HCT116 (cell line): ENCODE results near the gene OR6K2. TPM values are rescaled to one million over a fixed set of nuclear protein-coding genes. Genes with fewer than 3 reads are reported as not detected.

Source experiments
- ATAC-seq: fragments of 200-7000 bp; cut with Tn5 transposase; 2 replicates; pipeline ENCODE4 v1.9.1; 2020; ENCODE audit warnings: mild to moderate bottlenecking, moderate library complexity
- BruUV-seq: library from RNA; stranded (reverse); fragments of 400-500 nt; replicated peaks from 2 replicates; lab custom pipeline; 2021; lab: Mats Ljungman, UMichigan
- CTCF ChIA-PET: fragments of 300-600 bp; sonication (Branson Sonifier 250); formaldehyde crosslinking; loops from one replicate; lab custom pipeline; 2021; ENCODE audit warnings: antibody characterized with exemption; lab: Charles Lee
- POLR2A ChIA-PET: fragments of 300-600, 350-600 bp; sonication (Branson Sonifier 250); formaldehyde crosslinking; loops from one replicate; lab custom pipeline; 2021; ENCODE audit warnings: antibody characterized with exemption; lab: Charles Lee
- RAD21 ChIA-PET, 2 experiments: fragments of 300-600 bp; sonication (Branson Sonifier 250); formaldehyde crosslinking; loops; one replicate each; lab custom pipeline; 2023; ENCODE audit warnings: low total read pairs in 2 of 2; ENCODE audit not compliant: uncharacterized antibody in 2 of 2, unreplicated experiment in 2 of 2, low non-redundant PET in 1 of 2; lab: Charles Lee
- DNase-seq: peaks from one replicate; pipeline ENCODE4 v3.0.0-alpha.2; 2010; ENCODE audit warnings: low read depth, low spot score
- H2AFZ ChIP-seq: fragments of 200-600 bp; shearing (Covaris generic), sonication (generic); 2 replicates; pipeline ENCODE4 v1.6.1; 2017; ENCODE audit warnings: low read depth, mixed run types, mixed read lengths, antibody characterized with exemption, low read length; ENCODE audit not compliant: poor library complexity, severe bottlenecking
- H3K27ac ChIP-seq: 2 replicates; pipeline ENCODE4 v1.5.1; 2012; ENCODE audit warnings: low read depth, low read length
- H3K27me3 ChIP-seq: fragments of 200-600 bp; sonication (generic); 2 replicates; pipeline ENCODE4 v1.6.1; 2016; ENCODE audit warnings: mixed run types, low read length, mixed read lengths; ENCODE audit not compliant: insufficient read depth
- H3K36me3 ChIP-seq, 2 experiments: fragments of 200-500 bp in 1 of 2; fragments of 200-600 bp in 1 of 2; sonication (Bioruptor generic) in 1 of 2; sonication (generic) in 1 of 2; 2 replicates each; pipeline versions ENCODE4 v1.5.1 to v1.6.1; 2014 to 2016; ENCODE audit warnings: low read length in 2 of 2, inconsistent platforms in 1 of 2, mixed read lengths in 1 of 2, mixed run types in 1 of 2; ENCODE audit not compliant: insufficient read depth in 2 of 2, control insufficient read depth in 1 of 2
- H3K4me1 ChIP-seq, 2 experiments: fragments of 200-600 bp in 1 of 2; sonication (generic) in 1 of 2; 2 replicates each; pipeline versions ENCODE4 v1.5.1 to v1.6.1; 2012 to 2017; ENCODE audit warnings: low read length in 2 of 2, inconsistent platforms in 1 of 2, mild to moderate bottlenecking in 1 of 2, mixed read lengths in 1 of 2, mixed run types in 1 of 2, moderate library complexity in 1 of 2; ENCODE audit not compliant: insufficient read depth in 2 of 2, control insufficient read depth in 1 of 2
- H3K4me2 ChIP-seq: fragments of 200-600 bp; sonication (generic); 2 replicates; pipeline ENCODE4 v1.6.1; 2017; ENCODE audit warnings: mixed run types, low read length, mixed read lengths
- H3K4me3 ChIP-seq, 2 experiments: fragments of 200-600 bp in 1 of 2; sonication (generic) in 1 of 2; replicated peaks in 1 of 2; 2 replicates each; pipeline ENCODE4 v1.5.1; 2011 to 2016; ENCODE audit warnings: low read length in 2 of 2, control low read depth in 1 of 2, low read depth in 1 of 2, mild to moderate bottlenecking in 1 of 2, mixed read lengths in 1 of 2, mixed run types in 1 of 2
- H3K79me2 ChIP-seq: fragments of 200-600 bp; sonication (generic); 2 replicates; pipeline ENCODE4 v1.6.1; 2017; ENCODE audit warnings: mild to moderate bottlenecking, mixed run types, low read length, moderate library complexity, mixed read lengths; ENCODE audit not compliant: insufficient read depth
- H3K9ac ChIP-seq: fragments of 200-600 bp; sonication (generic); 2 replicates; pipeline ENCODE4 v1.6.1; 2016; ENCODE audit warnings: low read length, mixed read lengths
- H3K9me2 ChIP-seq: fragments of 200-600 bp; sonication (generic), shearing (Covaris generic); 2 replicates; pipeline ENCODE4 v1.6.1; 2017; ENCODE audit warnings: mixed run types, mild to moderate bottlenecking, moderate library complexity; ENCODE audit not compliant: insufficient read depth
- H3K9me3 ChIP-seq, 2 experiments: fragments of 200-500 bp in 1 of 2; fragments of 200-600 bp in 1 of 2; sonication (Bioruptor generic) in 1 of 2; sonication (generic) in 1 of 2; 2 replicates each; pipeline ENCODE4 v1.6.1; 2014 to 2017; ENCODE audit warnings: low read length in 2 of 2, mixed read lengths in 2 of 2, inconsistent platforms in 1 of 2, low read depth in 1 of 2, mild to moderate bottlenecking in 1 of 2, mixed run types in 1 of 2, moderate library complexity in 1 of 2; ENCODE audit not compliant: control insufficient read depth in 1 of 2, insufficient read depth in 1 of 2
- H4K20me1 ChIP-seq: fragments of 200-600 bp; sonication (generic), shearing (Covaris generic); 2 replicates; pipeline ENCODE4 v1.6.1; 2017; ENCODE audit warnings: mixed run types, mild to moderate bottlenecking, moderate library complexity; ENCODE audit not compliant: insufficient read depth
- CBX3 ChIP-seq: IDR thresholded peaks from 2 replicates; pipeline ENCODE4 v1.6.1; 2012; ENCODE audit warnings: low read depth
- EGR1 ChIP-seq: IDR thresholded peaks from 2 replicates; pipeline ENCODE4 v1.6.1; 2012; ENCODE audit warnings: low read depth
- ELF1 ChIP-seq: IDR thresholded peaks from 2 replicates; pipeline ENCODE4 v1.6.1; 2012; ENCODE audit warnings: low read depth, borderline replicate concordance
- EZH2 ChIP-seq: fragments of 200-600 bp; sonication (generic); IDR thresholded peaks from 2 replicates; pipeline ENCODE4 v1.6.1; 2017; ENCODE audit warnings: antibody characterized with exemption, mixed run types
- JUND ChIP-seq: IDR thresholded peaks from 2 replicates; pipeline ENCODE4 v1.6.1; 2012
- POLR2A ChIP-seq: IDR thresholded peaks from 2 replicates; pipeline ENCODE4 v1.7.0; 2011; ENCODE audit warnings: borderline replicate concordance; ENCODE audit not compliant: insufficient read depth, insufficient read length; ENCODE audit errors: extremely low read depth
- POLR2AphosphoS5 ChIP-seq: IDR thresholded peaks from 2 replicates; pipeline ENCODE4 v1.6.1; 2011; ENCODE audit warnings: mild to moderate bottlenecking, low read depth, low read length, moderate library complexity
- SP1 ChIP-seq: IDR thresholded peaks from 2 replicates; pipeline ENCODE4 v1.6.1; 2012; ENCODE audit warnings: low read depth
- SRF ChIP-seq: IDR thresholded peaks from 2 replicates; pipeline ENCODE4 v1.6.1; 2012; ENCODE audit warnings: low read depth
- YY1 ChIP-seq: IDR thresholded peaks from 2 replicates; pipeline ENCODE4 v1.6.1; 2011; ENCODE audit warnings: low read length, low read depth, moderate library complexity, mild to moderate bottlenecking; ENCODE audit not compliant: insufficient replicate concordance; ENCODE audit errors: extremely low read depth
- ZBTB33 ChIP-seq: IDR thresholded peaks from 2 replicates; pipeline ENCODE4 v1.6.1; 2011; ENCODE audit warnings: mild to moderate bottlenecking, low read length, moderate library complexity; ENCODE audit not compliant: insufficient replicate concordance; ENCODE audit errors: extremely low read depth
- ZNF274 ChIP-seq: fragments of 200-500 bp; sonication (Bioruptor generic); IDR thresholded peaks from 2 replicates; pipeline ENCODE4 v1.6.1; 2014; ENCODE audit warnings: mild to moderate bottlenecking, low read depth, low read length, inconsistent platforms
- intact Hi-C: fragments of 100-400 bp; cut with micrococcal nuclease; formaldehyde crosslinking; loops from 2 replicates; pipeline ENCODE4 v1.10.0; 2022
- total RNA-seq: library from RNA; stranded (reverse); gene quantifications from one replicate; pipeline ENCODE4 v1.2.1, GENCODE V29; 2021; ENCODE audit not compliant: unreplicated experiment
- TF ChIP-seq, protein P1 (sequence below), 3 experiments: fragments of 200-600 bp in 1 of 3; sonication (generic) in 1 of 3; IDR thresholded peaks in 2 of 3; conservative IDR thresholded peaks in 1 of 3; 2 replicates each; pipeline ENCODE4 v1.5.1; 2012 to 2017; ENCODE audit warnings: low read depth in 2 of 3, low read length in 2 of 3, antibody characterized with exemption in 1 of 3, borderline replicate concordance in 1 of 3, control low read depth in 1 of 3, mild to moderate bottlenecking in 1 of 3, mixed read lengths in 1 of 3, mixed run types in 1 of 3, moderate library complexity in 1 of 3; ENCODE audit not compliant: insufficient read depth in 1 of 3
- TF ChIP-seq, protein P2 (sequence below): IDR thresholded peaks from 2 replicates; pipeline ENCODE4 v1.6.1; 2012; ENCODE audit warnings: low read depth
- TF ChIP-seq, protein P3 (sequence below): IDR thresholded peaks from 2 replicates; pipeline ENCODE4 v1.6.1; 2012

The OR6K2 gene
- total RNA-seq, 1 experiment from 2014 or later: not detected

DNA sequence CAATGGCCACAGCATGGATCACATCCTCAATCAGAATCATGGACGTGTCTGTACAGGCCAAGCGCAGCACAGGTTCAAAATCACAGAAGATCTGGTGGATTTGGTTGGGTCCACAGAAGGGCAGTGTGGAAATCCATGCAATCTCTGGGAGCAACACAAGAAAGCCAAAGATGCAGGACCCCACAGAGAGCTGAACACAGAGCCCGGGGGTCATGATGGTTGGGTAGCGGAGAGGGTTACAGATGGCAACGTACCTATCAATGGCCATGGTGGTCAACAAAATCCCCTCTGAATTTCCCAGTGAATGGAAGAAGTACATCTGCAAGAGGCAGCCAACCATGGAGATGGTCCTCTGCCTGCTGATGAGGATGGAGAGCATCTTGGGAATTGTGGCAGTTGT lies 24.0 kb upstream of the OR6K2 start (continued):
- TF ChIP-seq, protein P1, sequence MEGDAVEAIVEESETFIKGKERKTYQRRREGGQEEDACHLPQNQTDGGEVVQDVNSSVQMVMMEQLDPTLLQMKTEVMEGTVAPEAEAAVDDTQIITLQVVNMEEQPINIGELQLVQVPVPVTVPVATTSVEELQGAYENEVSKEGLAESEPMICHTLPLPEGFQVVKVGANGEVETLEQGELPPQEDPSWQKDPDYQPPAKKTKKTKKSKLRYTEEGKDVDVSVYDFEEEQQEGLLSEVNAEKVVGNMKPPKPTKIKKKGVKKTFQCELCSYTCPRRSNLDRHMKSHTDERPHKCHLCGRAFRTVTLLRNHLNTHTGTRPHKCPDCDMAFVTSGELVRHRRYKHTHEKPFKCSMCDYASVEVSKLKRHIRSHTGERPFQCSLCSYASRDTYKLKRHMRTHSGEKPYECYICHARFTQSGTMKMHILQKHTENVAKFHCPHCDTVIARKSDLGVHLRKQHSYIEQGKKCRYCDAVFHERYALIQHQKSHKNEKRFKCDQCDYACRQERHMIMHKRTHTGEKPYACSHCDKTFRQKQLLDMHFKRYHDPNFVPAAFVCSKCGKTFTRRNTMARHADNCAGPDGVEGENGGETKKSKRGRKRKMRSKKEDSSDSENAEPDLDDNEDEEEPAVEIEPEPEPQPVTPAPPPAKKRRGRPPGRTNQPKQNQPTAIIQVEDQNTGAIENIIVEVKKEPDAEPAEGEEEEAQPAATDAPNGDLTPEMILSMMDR (IDR thresholded peaks at IDR 0.05 in 2 of 3, conservative IDR thresholded peaks at IDR 0.05 in 1 of 3; ENCODE audit: borderline replicate concordance in 1 of 3, insufficient read depth in 1 of 3, low read depth in 2 of 3, low read length in 2 of 3): no peak

- POLR2A ChIA-PET: no interaction called here
- Histone ChIP-seq H3K27me3 (no peaks in the 10 kb centered on the region), H3K4me3 (no peak within 1 kb of the TSS), H3K4me1 (no peaks in the 10 kb centered on the region), H3K4me2 (no peak within 1 kb of the TSS), H3K9me2 (no peaks in the 10 kb centered on the region), H3K9me3 (peaks cover 0 to 3% of the 10 kb centered on the region in 2 experiments; a peak in 1 of 4 replicates), H3K27ac (no peak within 1 kb of the TSS), H3K79me2 (no peaks in the 10 kb centered on the region), H4K20me1 (no peaks in the 10 kb centered on the region; the same call in 1 of the 2 replicates), H3K9ac (no peak within 1 kb of the TSS), H3K36me3 (no peaks in the 10 kb centered on the region), H2AFZ (no peak within 1 kb of the TSS)
- CTCF ChIA-PET: no interaction called here
- ATAC-seq (no peak), DNase-seq (no peak)
- intact Hi-C loops: no loop called here
- RAD21 ChIA-PET: no interaction called here
- no TSS peak for BruUV-seq
- TF ChIP-seq ELF1 (no peak), YY1 (no peak), CBX3 (no peak), JUND (no peak), SRF (no peak), EZH2 (no peak), ZNF274 (no peak), SP1 (no peak), EGR1 (no peak), ZBTB33 (no peak), POLR2A (no peak), POLR2AphosphoS5 (no peak)
- TF ChIP-seq, protein P2, sequence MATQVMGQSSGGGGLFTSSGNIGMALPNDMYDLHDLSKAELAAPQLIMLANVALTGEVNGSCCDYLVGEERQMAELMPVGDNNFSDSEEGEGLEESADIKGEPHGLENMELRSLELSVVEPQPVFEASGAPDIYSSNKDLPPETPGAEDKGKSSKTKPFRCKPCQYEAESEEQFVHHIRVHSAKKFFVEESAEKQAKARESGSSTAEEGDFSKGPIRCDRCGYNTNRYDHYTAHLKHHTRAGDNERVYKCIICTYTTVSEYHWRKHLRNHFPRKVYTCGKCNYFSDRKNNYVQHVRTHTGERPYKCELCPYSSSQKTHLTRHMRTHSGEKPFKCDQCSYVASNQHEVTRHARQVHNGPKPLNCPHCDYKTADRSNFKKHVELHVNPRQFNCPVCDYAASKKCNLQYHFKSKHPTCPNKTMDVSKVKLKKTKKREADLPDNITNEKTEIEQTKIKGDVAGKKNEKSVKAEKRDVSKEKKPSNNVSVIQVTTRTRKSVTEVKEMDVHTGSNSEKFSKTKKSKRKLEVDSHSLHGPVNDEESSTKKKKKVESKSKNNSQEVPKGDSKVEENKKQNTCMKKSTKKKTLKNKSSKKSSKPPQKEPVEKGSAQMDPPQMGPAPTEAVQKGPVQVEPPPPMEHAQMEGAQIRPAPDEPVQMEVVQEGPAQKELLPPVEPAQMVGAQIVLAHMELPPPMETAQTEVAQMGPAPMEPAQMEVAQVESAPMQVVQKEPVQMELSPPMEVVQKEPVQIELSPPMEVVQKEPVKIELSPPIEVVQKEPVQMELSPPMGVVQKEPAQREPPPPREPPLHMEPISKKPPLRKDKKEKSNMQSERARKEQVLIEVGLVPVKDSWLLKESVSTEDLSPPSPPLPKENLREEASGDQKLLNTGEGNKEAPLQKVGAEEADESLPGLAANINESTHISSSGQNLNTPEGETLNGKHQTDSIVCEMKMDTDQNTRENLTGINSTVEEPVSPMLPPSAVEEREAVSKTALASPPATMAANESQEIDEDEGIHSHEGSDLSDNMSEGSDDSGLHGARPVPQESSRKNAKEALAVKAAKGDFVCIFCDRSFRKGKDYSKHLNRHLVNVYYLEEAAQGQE: no peak
- TF ChIP-seq, protein P3, sequence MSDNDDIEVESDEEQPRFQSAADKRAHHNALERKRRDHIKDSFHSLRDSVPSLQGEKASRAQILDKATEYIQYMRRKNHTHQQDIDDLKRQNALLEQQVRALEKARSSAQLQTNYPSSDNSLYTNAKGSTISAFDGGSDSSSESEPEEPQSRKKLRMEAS: no peak
- TF ChIP-seq, protein P1 (IDR thresholded peaks at IDR 0.05 in 2 of 3, conservative IDR thresholded peaks at IDR 0.05 in 1 of 3; ENCODE audit: borderline replicate concordance in 1 of 3, insufficient read depth in 1 of 3, low read depth in 2 of 3, low read length in 2 of 3): no peak
Observed at GRCh38 chr1:158720620-158721019, 20.2 kb upstream of the OR6K2 start, which contains the start of gene OR6K3. Gene OR6K3 (minus strand): TSS chr1:158720720. CDS start chr1:158718115, 2,605 bp downstream.
